GM20000 (cell line): ENCODE measurements around the gene ACOT9.

Experiments used
- DNase-seq: peaks from one replicate; pipeline ENCODE4 v3.0.0; 2012; ENCODE audit warnings: low spot score
- TF ChIP-seq, protein P1 (sequence below): IDR thresholded peaks from 2 replicates; pipeline ENCODE4 v1.5.1; 2012; ENCODE audit warnings: mild to moderate bottlenecking, control low read depth; ENCODE audit errors: extremely low read depth, missing control alignments

Gene ACOT9

DNA sequence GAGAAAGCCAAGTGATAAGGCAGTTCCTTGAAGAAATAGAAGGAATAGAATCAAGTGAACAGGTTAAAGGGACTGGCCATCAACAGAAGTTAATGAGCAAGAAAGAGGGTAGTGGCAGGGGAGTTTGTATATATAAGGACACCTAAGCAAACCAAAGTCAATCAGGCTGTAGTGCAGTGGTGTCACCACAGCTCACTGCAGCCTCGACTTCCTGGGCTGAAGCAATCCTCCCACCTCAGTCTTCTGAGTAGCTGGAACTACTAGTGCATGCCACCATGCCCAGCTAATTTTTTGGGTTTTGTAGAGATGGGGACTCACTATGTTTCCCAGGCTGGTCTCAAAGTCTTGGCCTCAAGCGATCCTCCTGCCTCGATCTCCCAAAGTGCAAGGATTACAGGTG is 15.9 kb downstream of the ACOT9 start:
- DNase-seq: no peak
- TF ChIP-seq, protein P1, sequence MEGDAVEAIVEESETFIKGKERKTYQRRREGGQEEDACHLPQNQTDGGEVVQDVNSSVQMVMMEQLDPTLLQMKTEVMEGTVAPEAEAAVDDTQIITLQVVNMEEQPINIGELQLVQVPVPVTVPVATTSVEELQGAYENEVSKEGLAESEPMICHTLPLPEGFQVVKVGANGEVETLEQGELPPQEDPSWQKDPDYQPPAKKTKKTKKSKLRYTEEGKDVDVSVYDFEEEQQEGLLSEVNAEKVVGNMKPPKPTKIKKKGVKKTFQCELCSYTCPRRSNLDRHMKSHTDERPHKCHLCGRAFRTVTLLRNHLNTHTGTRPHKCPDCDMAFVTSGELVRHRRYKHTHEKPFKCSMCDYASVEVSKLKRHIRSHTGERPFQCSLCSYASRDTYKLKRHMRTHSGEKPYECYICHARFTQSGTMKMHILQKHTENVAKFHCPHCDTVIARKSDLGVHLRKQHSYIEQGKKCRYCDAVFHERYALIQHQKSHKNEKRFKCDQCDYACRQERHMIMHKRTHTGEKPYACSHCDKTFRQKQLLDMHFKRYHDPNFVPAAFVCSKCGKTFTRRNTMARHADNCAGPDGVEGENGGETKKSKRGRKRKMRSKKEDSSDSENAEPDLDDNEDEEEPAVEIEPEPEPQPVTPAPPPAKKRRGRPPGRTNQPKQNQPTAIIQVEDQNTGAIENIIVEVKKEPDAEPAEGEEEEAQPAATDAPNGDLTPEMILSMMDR: no peak

DNA sequence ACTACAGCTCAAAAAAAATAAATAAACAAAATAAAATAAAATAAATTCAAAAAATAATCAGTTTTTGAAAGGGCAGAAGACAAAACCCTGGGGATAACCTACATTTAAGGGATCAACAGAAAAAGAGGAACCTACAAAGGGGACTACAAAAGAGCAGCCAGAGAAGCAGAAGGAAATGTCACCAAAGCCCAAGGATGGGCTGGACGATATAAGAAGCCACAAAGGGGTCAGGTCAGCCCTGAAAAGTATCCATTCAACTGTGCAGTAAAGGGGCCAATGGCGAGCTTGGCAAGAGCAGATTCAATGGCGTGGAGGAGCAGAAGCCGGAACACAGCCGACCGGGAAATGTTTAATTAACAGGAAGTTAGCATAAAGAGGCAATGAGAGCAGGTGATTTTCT is 16.9 kb downstream of the ACOT9 start:
- TF ChIP-seq, protein P1: no peak
- no peak for DNase-seq

DNA sequence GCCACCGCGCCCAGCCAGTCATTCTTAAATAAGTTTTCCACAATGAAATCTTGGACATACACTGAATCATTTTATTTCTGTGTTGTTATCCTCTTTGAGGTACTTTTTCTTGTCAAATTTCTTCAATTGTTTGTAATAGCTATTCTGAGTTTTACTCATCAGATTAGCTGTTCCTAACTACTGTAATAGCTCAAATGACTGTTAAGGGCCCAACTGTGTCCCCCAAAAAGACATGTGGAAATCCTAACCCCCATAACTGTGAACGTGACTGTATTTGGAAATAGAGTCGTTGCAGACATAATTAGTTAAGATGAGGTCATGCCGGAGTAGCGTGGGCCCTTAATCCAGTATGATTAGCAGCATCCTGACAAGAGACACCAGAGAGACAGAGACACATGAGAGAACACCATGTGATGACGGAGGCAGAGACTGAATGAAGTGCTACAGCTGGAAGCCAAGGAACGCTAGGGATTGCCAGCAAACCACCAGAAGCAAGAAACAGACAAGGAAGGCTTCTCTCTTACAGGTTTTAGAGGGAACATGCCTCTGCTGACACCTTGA is 22.9 kb downstream of the ACOT9 start:
- TF ChIP-seq, protein P1: no peak
- no peak for DNase-seq

DNA sequence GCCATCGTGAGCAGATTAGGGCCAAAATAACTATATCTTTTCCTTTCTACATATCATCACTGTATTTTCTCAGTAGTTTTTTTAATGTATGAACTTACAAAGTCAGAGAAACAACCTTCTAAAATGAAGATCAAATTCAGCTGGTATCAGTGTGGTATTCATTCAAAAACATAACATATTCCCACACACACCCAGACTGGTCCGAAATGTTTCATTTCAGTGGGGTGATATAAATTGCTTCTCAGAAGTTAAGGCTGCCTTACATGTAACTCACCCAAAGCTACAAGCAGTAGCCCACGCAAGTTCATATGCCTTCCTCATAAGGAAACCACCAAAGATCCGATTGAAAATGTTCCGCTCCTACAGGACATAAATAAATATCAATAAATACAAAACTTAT is 37.8 kb downstream of the ACOT9 start:
- no peak for DNase-seq
- TF ChIP-seq, protein P1: no peak

DNA sequence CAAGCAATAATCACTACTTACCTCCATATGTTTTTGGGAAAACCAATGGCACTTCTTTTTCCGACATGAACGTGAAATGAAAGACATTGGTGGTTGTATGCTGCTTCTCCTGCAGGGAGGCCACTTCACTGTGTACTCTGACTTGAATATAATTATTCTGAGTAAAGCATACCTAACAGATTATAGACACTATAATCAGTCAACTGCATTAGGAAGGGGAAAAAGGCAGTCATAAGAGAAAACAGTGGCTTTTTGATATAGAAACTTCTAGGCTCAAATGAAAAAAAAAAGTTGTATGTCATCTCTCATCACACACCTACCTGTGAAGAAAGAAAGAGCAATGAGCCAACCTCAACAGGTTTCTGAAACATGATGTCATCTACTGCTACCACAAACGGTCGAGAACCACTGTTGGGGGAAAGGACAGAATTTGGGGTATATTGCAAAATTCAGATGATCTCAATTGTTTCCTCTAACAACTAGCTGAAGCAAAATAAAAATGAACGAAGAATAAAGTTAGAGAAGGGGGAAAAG is 38.3 kb downstream of the ACOT9 start:
- TF ChIP-seq, protein P1: no peak

DNA sequence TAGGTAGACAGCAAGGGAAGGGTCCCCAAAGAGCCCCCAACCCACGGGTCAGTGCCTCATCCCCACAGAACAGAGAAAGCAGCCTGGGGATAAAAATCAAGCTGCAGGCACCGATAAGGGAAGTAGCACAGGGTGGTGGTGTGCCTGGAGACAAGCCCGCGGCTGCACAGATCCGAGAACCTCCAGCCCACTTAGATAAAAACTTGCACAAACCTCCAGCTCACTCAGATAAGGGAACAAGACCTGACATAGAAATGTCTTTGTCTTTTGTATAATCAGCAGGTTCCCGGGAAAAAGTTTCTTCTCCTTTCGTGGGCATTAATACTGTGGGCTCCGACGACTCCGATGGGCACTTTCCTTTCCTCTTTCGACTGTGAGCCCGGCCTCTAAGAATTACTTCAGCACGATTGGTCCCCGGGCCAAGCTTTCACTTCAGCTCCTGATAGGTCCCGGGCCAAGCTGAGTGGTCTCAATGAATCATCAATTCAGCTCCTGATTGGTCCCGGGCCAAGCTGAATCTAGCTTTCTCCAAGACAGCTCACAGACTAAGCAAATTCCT is 43.4 kb downstream of the ACOT9 start:
- peak; percentile 26 for DNase-seq
- TF ChIP-seq, protein P1: no peak

More for the DNA sequence above, 38.3 kb downstream of the ACOT9 start:
- DNase-seq: no peak

DNA sequence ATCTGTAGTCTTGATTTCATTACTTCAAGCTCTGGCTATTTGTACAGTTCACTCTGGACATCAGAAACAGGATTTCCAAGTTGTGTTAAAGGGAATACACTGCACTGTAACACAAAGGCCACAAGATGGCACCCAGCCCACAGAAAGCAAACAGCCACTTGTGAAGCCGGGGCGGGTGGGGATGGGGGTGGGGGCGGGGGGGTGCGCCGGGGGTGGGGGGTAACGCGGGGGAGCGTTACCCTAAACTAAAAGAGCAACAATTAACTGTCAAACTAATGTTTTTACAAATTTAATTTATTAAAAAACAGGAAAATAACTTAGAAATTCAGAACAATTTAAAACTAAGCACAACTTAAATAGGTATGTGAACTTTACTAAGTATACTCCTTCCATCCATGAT is 48.5 kb downstream of the ACOT9 start:
- peak; percentile 34 for DNase-seq
- TF ChIP-seq, protein P1: peak; percentile 30
